PFSK-1 (cell line): Measurements from ENCODE around the gene PRKN.

ENCODE experiments used
- POLR2AphosphoS5 ChIP-seq: IDR thresholded peaks from 2 replicates; pipeline ENCODE4 v1.6.1; 2012; ENCODE audit warnings: low read depth, mild to moderate bottlenecking, control low read depth, low read length, moderate library complexity
- REST ChIP-seq, 2 experiments: IDR thresholded peaks; 2 replicates each; pipeline versions ENCODE4 v1.6.1 to v1.8.0; 2011 to 2012; ENCODE audit warnings: low read depth in 2 of 2, low read length in 2 of 2, control low read depth in 1 of 2, inconsistent platforms in 1 of 2, mild to moderate bottlenecking in 1 of 2, moderate library complexity in 1 of 2; ENCODE audit not compliant: insufficient read depth in 1 of 2
- SIN3A ChIP-seq: IDR thresholded peaks from 2 replicates; pipeline ENCODE4 v1.6.1; 2012; ENCODE audit warnings: mild to moderate bottlenecking, low read length, moderate library complexity, borderline replicate concordance; ENCODE audit not compliant: insufficient read depth
- TAF1 ChIP-seq: IDR thresholded peaks from 2 replicates; pipeline ENCODE4 v1.6.1; 2012; ENCODE audit warnings: low read length, control low read depth, borderline replicate concordance; ENCODE audit not compliant: insufficient read depth

GRCh38 chr6:161837449-161837735 lies 890.2 kb downstream of the PRKN start:
- no peak for TF ChIP-seq POLR2AphosphoS5
- TF ChIP-seq SIN3A: no peak
- TF ChIP-seq REST (IDR thresholded peaks at IDR 0.05; ENCODE audit: insufficient read depth in 1 of 2, low read depth in 2 of 2, low read length in 2 of 2): no peak
- TF ChIP-seq TAF1: no peak
